Raji (cell line): ENCODE results near the gene OR10V1.

ENCODE experiments used
- POLR2A ChIP-seq: IDR thresholded peaks from 2 replicates; pipeline ENCODE4 v1.6.1; 2011; ENCODE audit warnings: low read depth, low read length, control low read depth; ENCODE audit not compliant: insufficient read depth

Gene OR10V1, protein sequence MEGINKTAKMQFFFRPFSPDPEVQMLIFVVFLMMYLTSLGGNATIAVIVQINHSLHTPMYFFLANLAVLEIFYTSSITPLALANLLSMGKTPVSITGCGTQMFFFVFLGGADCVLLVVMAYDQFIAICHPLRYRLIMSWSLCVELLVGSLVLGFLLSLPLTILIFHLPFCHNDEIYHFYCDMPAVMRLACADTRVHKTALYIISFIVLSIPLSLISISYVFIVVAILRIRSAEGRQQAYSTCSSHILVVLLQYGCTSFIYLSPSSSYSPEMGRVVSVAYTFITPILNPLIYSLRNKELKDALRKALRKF

DNA sequence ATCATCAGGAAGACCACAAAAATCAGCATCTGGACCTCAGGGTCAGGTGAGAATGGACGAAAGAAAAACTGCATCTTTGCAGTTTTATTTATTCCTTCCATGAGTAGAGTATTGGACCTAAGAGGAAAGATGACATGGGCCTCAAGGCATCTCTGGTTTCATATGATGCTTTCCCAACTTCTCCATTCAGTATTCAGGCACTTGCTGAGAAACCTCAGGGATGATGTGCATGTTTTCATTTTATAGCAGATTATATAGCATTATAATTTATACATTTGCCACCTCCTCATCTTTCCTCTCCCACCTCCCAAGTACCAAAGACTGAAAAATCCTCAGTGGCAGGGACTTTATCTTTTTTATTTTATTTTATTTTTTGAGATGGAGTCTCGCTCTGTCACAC lies at the start of gene OR10V1:
OR10V1 (minus strand) TSS at position 101 of the 400 bp plus-strand sequence; CDS start at position 101, 0 bp downstream.
- no peak for TF ChIP-seq POLR2A

DNA sequence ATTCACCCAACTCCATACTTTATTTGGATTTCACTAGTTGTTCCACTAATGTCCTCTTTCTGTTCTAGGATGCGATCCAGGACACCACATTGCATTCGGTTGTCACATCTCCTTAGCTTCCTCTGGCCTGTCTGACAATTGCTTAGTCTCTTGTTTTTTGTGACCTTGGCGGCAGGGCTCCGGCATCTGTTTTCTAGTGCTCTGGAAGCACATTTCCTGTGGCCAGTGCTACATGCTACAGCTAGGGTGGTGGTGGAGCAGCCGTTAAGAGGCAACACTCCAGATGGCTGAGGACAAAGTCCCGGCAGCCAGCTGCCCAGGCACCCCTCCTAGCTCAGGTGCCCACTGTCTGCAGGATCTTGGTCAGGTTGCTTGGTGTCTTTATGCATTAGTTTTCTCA lies 48.3 kb upstream of the OR10V1 start:
- no peak for TF ChIP-seq POLR2A

DNA sequence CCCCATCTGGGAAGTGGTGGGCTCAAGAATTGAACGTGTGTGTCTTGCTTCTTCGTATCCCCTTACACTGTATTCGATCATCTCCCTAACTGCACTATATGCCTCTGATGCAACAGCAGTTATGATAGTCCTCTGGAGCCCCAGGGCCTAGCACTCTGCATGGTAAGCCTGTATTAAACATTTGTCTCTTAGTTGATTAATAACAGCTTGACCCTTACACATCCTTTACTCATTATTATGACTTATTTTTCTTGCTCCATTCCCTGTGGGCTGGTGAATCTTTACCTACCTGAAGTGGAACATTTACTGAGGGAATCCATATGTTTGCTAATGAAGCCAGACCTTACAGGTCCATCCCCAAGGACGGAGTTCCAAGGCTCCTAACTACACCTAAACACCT lies 47.1 kb upstream of the OR10V1 start:
- TF ChIP-seq POLR2A = no peak

DNA sequence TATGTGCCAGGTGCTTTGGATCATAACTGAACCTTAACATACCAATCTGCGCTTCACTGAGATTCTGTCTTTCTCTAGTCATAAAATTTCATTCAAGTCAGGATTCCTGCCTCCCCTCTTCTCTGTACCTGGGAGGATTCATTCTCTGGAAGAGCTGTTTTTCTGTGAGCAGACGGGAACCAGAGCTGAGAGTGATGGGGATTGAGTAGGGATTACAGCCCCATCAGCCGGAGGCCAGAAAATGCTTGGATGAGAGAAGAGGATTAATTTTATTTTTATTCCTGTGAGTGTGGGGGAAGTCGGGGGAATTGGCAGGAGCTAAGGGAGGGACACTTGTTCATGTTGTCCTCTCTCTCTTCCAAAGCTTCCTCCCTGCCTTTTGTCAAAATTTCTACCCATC lies 46.3 kb upstream of the OR10V1 start:
- TF ChIP-seq POLR2A = no peak

DNA sequence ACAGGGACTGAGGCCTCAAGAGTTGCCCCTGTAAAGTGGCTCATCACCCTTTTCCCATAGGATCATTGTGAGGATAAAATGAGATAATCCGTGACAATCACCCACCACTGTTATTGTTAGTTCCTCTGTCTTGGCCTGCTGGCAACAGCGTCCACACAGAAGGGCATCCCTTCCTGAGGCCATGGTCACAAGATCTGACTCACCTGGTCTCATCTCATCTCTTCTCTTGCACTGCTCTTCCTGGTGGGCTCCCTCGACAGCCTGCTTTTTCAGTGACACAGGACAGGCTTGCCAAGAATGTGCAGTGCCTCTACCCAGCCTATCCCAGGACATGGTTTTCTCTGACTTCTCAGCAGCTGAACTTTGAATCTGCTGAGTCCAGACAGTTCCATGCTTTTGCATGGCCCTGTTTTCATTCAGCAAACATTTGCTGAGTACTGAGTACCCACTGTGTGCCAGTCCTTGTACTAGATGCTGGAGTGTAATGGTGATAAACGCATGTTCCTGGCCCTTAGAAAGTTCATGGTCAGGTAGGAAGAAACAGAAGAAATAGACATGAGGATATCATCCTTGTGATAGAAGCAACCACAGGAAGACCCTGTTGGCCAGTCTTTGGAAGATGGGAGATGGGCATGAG lies 44.9 kb upstream of the OR10V1 start:
- TF ChIP-seq POLR2A = no peak

DNA sequence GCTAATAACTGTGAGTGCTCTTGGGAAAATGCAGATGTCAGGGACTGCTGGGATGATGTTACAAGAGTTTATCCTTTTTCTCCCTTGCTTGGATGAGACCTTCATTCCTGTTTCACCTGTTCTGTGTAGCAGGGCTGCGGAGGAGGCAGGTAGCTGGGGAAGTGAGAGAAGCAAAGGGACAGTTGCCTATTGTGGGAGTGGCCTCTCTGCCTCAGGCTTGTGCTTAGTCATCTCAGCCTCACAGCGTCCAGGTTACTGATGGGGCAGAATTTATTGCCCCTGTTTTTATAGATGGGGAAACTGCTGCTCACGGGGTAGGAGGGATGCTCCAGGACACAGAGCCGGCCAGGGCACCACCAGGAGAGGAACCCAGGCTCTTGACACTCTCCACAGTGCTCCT lies 43.2 kb upstream of the OR10V1 start:
- TF ChIP-seq POLR2A = no peak

DNA sequence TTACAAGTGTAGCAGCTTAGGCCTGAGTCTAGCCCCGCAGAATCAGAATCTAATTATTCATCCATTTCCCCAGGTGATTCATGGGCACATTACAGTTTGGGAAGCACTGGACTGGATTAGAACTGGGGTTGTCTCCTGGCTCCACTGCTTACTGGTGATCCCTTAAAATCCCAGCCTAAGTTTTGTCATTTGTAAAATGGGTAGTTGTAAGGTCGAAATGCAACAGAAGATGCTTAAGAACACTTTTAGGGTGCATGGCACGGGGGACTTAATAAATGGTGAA lies 42.9 kb upstream of the OR10V1 start:
- no peak for TF ChIP-seq POLR2A

DNA sequence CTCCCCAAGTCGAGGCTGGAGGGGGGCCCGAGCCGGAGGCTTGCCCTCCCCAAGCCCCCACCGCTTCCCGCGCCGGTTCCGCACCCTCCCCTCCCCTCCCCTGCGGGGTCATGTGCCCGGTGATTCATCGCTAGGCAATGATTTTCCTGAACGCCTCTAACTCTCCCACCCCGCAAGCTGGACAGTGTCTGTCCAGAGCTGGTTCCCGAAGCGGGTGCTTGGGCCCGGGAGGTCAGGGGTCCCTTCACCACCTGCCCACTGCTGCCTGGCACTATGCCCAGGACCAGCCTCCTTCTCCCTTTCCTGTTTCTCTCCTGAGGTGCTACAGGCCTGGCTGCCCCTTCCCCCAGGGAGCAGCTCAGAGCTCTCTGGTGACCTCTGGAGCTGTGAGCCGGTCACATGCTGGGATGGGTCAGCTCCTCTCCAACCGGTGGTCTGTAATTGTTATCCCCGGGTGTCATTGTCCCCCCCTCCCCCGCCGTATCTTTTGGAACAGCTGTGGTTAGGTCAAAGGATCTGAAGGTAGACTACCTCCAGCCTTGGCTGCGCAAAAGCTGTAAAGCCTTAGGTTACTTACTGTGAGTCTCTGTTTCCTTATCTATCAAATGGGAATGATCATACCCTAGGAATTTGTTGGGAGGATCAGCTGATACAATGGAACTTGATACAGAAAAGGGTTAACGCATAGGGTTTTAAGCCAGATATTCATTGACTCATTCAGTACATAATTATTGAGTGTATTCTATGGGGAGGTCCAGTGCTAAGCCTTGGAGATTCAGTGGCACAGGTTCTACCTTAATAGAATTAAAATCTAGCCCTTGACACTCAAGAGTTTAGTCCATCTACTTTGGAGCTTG lies 42.3 kb upstream of the OR10V1 start:
- TF ChIP-seq POLR2A = no peak

DNA sequence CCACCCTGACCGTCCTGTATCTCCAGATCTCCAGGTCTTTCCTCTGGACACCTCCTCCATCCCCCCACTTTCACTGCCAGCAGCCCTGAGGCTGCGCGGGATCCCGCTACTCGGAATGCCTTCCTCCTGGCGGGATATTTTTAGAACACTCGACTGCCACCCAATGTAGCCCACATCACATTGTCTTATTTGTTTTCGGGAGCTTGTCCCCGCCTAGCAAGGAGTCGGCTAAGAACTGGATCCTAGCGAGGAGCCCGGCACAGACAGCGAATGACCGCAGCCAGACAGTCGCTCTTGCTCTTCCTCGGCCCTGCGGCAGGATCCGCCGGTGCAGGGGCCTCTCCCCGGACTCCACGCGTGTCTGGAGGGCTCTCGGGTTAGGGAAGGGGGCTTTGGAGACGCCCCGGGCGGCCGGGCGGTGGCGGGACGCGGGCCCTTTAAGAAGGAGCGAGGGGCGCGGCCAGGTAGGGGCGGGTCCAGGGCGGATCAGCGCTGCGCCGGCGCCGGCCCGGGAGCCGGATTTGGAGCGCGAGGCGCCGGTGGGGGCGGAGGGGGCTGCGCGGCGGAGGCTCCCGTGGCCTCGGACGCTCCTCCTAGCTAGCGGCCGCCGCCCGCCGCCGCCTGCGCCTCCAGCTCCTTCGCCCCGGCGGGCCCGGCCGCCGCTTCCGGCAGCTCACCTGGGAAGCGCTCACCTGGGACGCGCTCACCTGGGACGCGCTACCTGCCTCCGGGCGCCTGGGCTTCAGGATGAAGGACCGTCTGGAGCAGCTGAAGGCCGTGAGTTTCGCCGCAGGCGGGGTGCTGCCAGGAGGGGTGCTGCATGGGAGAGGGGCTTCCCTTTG lies 41.4 kb upstream of the OR10V1 start, which contains the start of gene STX3:
STX3 (plus strand) TSS at position 518 of the 842 bp plus-strand sequence; CDS start at position 748, 230 bp downstream.
- no peak for TF ChIP-seq POLR2A

DNA sequence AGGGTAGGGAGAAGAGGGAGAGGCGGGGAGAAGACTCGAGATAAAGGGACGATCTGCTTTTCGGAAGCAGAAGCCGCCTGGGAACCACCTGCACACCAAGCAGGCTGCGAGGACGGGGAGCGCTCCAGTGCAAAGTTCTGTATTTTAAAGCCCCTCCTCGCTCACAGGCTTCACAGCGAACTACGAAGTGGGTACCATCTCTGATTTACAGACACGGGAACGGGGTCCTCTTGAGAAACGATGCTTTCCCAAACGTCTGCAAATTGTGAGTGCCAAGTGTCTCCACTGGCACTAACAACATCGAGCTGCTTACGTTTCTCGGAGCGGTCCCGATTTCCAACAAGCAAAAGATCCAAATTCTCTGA lies 40.8 kb upstream of the OR10V1 start:
- TF ChIP-seq POLR2A = no peak

DNA sequence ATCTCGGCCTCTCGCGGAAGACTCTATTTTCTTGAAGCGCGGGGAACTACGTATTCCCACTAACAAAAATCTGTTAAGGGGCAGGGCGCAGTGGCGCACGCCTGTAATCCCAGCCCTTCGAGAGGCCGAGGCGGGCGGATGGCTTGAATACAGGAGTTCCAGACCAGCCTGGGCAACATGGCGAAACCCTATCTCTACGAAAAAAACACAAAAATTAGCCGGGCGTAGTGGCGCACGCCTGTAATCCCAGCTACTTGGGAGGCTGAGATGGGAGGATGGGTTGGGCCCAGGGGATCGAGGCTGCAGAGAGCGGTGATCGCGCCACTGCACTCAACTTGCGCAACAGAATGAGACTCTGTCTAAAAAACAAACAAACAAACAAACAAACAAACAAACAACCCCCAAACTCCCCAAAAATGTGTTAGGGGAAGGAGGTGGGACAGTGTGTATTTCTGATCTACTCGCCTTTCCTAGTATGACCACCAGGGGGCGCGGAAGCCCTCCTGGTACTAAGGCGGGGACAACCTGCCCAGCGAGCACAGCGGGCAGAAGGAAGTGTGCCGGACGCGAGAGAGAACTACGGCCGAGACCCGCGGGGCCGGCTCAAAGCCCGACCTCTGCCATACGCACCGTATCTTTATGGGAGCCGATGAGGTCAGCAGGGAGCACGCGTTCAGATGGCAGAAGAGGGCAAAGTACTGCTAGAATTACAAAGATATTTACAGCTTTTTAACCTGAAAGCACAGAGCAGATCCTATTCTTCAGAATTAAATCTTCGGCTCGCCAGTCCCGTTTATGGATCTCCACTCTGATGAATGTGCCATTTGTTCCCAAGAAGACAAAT lies 40.2 kb upstream of the OR10V1 start:
- TF ChIP-seq POLR2A = 0 out of 2 replicates have a peak, but pooled peaks have one; percentile 32

DNA sequence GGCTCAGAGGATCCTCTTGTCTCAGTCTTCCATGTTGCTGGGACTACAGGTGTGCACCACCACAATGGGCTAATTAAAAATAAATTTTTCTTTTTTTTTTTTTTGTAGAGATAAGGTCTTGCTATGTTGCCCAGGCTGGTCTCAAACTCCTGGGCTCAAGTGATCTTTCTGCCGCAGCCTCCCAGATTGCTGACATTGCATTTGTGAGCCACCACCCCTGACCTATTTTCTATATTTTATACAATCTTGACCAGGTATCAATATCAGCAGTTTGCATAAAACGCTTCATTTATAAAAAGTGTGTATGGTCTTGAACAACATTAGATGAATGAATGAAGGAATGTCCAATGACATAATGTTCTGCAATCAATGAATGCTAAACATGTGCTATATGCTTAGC lies 32.5 kb upstream of the OR10V1 start:
- TF ChIP-seq POLR2A = no peak

DNA sequence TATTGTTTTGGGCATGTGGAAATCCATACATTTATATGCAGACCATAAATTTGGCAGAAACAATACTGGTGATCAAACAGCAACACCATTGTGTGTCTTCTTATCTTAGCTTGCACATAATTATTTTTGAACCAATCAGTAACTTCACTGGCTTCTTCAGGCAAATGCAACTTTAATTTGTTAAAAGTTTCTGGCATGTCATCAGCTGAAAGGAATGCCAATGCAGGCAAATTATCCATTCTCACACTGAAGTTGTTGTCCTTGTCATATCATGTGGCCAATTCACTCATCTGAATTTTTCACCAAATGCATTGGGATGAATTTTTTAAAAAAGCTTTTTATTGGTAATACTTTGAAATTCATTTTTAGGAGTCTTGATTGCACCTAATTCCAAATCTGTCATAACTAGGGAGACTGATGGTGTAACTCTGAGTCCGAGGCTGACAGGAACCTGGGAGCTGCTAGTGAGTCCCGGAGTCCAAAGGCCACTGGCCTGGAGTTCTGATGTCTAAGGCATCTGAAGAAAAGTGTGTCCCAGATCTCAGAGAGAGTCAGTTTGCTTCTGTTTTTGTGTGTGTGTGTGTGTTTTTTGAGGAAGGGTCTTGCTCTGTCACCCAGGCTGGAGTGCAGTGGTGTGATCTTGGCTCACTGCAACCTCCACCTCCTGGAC lies 17.4 kb upstream of the OR10V1 start:
- TF ChIP-seq POLR2A = no peak

DNA sequence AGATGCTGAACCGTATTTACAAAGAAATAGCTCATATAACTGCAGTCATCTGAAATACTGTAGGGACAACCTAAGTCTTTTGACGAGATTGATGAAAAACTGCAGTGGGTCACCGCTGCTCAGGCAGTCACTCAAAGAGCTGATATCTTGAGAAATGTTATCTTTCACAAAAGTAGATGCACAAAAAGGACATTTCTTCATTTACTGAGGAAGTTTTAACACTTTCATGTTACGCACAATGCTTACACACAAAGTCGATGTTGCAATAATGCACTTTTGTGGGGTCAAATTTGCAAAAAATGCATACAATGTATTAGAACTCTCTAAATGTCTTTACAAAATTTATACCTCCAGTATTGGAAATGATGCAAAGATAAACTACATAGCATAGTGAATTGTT lies 16.2 kb upstream of the OR10V1 start:
- TF ChIP-seq POLR2A = no peak
